IPS-11a (cell line): Measurements from ENCODE around the gene IDH3G.
"Not testable (repeated sequence)": the region's sequence is repeated elsewhere in the genome, so short reads cannot be mapped to it uniquely, and the experiment has no call there.

ENCODE experiments used
- H3K4me3 ChIP-seq: one replicate; pipeline ENCODE4 v1.5.1; 2013; ENCODE audit warnings: low read depth, low read length, control low read depth

The IDH3G gene

GRCh38 chrX:153794018-153794896 lies at the start of gene IDH3G, which contains the start of gene SSR4:
TSS of gene IDH3G (minus strand) at chrX:153794375. CDS start at chrX:153794326, 49 bp downstream.
TSS of gene SSR4 (plus strand) at chrX:153794668. CDS start at chrX:153794688, 20 bp downstream.
- peak within 1 kb of the TSS; percentile 70 for H3K4me3 ChIP-seq

GRCh38 chrX:153836921-153837320 lies 42.7 kb upstream of the IDH3G start:
- H3K4me3 ChIP-seq, result no peak overlapping the region

- no peak overlapping the region for H3K4me3 ChIP-seq
These were observed 38.6 kb upstream of the IDH3G start for GRCh38 chrX:153832728-153833127.

- no peak overlapping the region for H3K4me3 ChIP-seq
These were observed 37.4 kb upstream of the IDH3G start for GRCh38 chrX:153831429-153832150.

GRCh38 chrX:153830640-153831428 lies 36.7 kb upstream of the IDH3G start:
- H3K4me3 ChIP-seq, result peak overlapping the region; percentile 17

GRCh38 chrX:153829799-153830639 lies 35.8 kb upstream of the IDH3G start, which contains the start of gene PDZD4:
TSS of gene PDZD4 (minus strand) at chrX:153830544. CDS start at chrX:153830298, 246 bp downstream.
- H3K4me3 ChIP-seq, result peak within 1 kb of the TSS; percentile 65

GRCh38 chrX:153829549-153829798 lies 35.3 kb upstream of the IDH3G start:
- H3K4me3 ChIP-seq, result peak overlapping the region; percentile 65

- H3K4me3 ChIP-seq, result peak overlapping the region; percentile 65
These were observed 34.8 kb upstream of the IDH3G start for GRCh38 chrX:153828723-153829548.

GRCh38 chrX:153828308-153828707 lies 34.1 kb upstream of the IDH3G start:
- peak overlapping the region; percentile 65 for H3K4me3 ChIP-seq

GRCh38 chrX:153827903-153828302 lies 33.7 kb upstream of the IDH3G start:
- H3K4me3 ChIP-seq, result peak overlapping the region; percentile 65

GRCh38 chrX:153827016-153827415 lies 32.8 kb upstream of the IDH3G start:
- no peak overlapping the region for H3K4me3 ChIP-seq

GRCh38 chrX:153825042-153825441 lies 30.9 kb upstream of the IDH3G start:
- H3K4me3 ChIP-seq, result no peak overlapping the region

GRCh38 chrX:153824348-153824747 lies 30.2 kb upstream of the IDH3G start:
- H3K4me3 ChIP-seq, result no peak overlapping the region

GRCh38 chrX:153821066-153821465 lies 26.9 kb upstream of the IDH3G start:
- no peak overlapping the region for H3K4me3 ChIP-seq

- H3K4me3 ChIP-seq, result no peak overlapping the region
These were observed 26.4 kb upstream of the IDH3G start for GRCh38 chrX:153820601-153821000.

GRCh38 chrX:153819384-153820040 lies 25.3 kb upstream of the IDH3G start:
- H3K4me3 ChIP-seq, result no peak overlapping the region

- H3K4me3 ChIP-seq, result no peak overlapping the region
These were observed 24.6 kb upstream of the IDH3G start for GRCh38 chrX:153818571-153819383.

- not testable (repeated sequence) for H3K4me3 ChIP-seq
These were observed 23.9 kb upstream of the IDH3G start for GRCh38 chrX:153818064-153818463.
